IPS-15b (cell line): ENCODE measurements around the gene XIST.
"Not testable (repeated sequence)": the region's sequence is repeated elsewhere in the genome, so short reads cannot be mapped to it uniquely, and the experiment has no call there.

ENCODE experiments used
- H3K27me3 ChIP-seq: one replicate; pipeline ENCODE4 v1.6.1; 2013; ENCODE audit warnings: low read length; ENCODE audit not compliant: control insufficient read depth, insufficient read depth
- H3K36me3 ChIP-seq: one replicate; pipeline ENCODE4 v1.6.1; 2013; ENCODE audit warnings: low read length; ENCODE audit not compliant: control insufficient read depth, insufficient read depth
- H3K4me1 ChIP-seq: one replicate; pipeline ENCODE4 v1.6.1; 2013; ENCODE audit warnings: mild to moderate bottlenecking, low read length; ENCODE audit not compliant: control insufficient read depth, insufficient read depth
- H3K4me3 ChIP-seq: one replicate; pipeline ENCODE4 v1.5.1; 2013; ENCODE audit warnings: low read depth, low read length
- H3K9ac ChIP-seq: one replicate; pipeline ENCODE4 v1.6.1; 2013; ENCODE audit warnings: low read depth, mild to moderate bottlenecking, low read length
- H3K9me3 ChIP-seq: one replicate; pipeline ENCODE4 v1.6.1; 2013; ENCODE audit warnings: mild to moderate bottlenecking, low read length; ENCODE audit not compliant: control insufficient read depth, insufficient read depth

Gene XIST

DNA sequence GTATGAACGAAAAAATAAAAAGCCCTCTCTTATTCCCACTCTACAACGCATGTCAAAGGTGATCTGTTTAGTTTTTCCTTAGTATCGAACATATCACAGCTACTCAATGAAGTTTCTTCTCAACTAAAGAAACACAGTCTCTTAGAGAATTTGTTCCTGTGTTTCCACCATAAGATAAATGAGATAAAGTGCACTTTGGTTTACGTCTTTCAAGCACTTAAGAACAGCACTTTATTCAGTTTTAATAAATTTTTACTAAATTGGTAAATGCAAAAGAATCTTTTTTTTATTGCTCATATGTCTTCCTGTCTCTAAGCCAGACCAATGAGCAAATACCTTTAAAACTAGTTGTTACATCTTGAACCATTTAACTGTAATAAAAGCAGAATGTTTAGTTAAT, 29.7 kb downstream of the XIST start:
- Histone ChIP-seq H3K9me3 (no peaks in the 10 kb centered on the region), H3K9ac (no peak overlapping the region), H3K36me3 (no peaks in the 10 kb centered on the region), H3K4me1 (no peaks in the 10 kb centered on the region), H3K4me3 (no peak overlapping the region), H3K27me3 (no peaks in the 10 kb centered on the region)

DNA sequence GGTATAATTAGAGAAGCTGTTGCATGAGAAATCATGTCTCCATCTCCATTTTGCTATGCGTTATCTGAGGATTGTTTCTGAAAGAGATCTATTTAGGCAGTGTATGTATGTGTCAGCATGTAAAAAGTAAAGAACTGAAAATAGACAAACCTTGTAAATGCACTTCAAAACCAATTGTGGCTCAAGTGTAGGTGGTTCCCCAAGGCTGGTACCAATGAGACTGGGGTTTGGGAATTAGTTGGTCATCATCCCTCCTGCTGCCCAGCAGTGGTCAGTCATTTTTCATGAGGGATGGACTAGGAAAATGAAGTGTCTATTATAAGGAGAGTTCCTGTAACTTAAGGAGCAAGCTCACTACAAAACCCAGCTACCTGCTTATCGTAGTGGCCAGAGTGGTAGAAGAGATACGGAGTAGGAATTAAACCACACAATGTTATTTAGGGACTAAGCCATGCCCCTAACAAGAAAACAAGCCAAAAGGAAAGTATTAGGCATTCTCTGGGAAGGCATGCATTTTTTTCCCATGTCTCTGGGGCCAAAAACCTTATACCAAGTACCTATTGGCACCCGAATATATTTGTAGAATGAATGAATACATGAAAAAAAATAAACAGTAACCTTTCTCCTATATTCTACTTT, 30.5 kb downstream of the XIST start:
- no peak overlapping the region for H3K4me3 ChIP-seq
- no peak overlapping the region for H3K9ac ChIP-seq
- no peaks in the 10 kb centered on the region for H3K27me3 ChIP-seq
- no peaks in the 10 kb centered on the region for H3K4me1 ChIP-seq
- no peaks in the 10 kb centered on the region for H3K36me3 ChIP-seq
- H3K9me3 ChIP-seq = no peaks in the 10 kb centered on the region

DNA sequence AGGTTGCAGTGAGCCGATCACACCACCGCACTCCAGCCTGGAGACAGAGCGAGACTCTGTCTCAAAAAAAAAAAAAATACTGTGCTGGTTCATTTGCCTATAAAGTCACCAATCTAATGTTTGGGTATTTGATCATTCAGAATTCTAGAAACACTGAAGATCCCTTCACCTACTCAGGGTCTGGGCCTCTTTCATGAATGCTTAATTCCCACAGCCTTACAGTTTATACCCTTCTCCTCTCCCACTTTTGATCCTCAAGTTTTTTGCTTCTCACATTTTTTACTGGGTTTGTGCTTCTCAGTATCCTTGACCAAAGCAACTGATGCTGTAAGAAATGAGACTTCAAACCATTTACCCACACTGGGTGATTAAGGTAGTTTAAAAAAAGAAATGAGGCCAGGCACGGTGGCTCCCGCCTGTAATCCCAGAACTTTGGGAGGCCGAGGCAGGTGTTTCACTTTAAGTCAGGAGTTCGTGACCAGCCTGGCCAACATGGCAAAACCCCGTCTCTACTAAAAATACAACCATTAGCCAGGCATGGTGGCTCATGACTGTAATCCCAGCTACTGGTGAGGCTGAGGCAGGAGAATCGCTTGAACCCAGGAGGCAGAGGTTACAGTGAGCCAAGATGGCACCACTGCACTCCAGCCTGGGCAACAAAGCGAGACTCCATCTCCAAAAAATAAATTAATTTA, 32.5 kb downstream of the XIST start:
- not testable (repeated sequence) for H3K9ac ChIP-seq, H3K4me1 ChIP-seq, H3K9me3 ChIP-seq, H3K4me3 ChIP-seq, H3K27me3 ChIP-seq, H3K36me3 ChIP-seq

DNA sequence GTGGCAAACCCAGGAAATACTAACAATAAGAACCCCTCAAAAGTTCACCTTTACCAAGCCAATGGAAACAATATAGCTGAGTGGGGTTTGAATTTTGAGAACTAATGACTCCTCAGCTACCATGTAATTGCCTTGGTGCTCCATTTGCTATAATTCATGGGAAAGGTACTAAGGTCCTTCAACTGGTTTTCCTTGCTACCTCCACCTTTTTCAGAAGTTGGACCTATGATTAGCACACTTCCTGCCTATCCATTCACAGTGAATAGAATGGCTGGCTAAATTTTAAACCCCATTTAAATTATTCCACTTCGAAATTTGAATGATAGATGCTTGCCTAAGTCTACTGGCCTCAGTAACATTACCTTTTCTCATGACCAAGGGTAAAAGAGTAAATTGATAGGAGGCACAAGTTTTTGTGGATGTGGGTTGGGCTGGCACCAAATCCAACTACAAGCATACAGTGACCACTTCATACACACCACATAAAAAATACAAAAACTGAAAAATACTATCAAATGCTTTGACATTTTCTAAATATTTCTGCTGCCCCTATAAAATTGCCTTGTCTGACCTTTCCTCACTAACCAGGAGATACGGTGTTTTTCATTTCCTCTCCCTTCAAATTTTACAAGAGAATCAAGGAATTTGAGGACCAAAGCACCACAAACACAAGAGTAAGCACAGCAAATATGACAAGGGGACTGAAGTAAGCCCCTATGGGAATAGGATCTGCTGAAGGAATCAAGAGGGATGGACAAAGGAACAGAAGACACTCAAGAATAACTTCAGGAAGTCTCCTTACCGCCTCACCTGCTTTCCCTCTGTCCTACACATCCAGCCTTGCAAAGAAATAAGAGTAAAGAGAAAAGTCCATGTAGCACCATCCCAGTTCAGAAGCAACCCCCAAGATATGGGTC, 34.1 kb downstream of the XIST start:
- Histone ChIP-seq H3K36me3 (no peaks in the 10 kb centered on the region), H3K27me3 (no peaks in the 10 kb centered on the region), H3K4me1 (no peaks in the 10 kb centered on the region), H3K4me3 (no peak overlapping the region), H3K9ac (no peak overlapping the region), H3K9me3 (no peaks in the 10 kb centered on the region)

DNA sequence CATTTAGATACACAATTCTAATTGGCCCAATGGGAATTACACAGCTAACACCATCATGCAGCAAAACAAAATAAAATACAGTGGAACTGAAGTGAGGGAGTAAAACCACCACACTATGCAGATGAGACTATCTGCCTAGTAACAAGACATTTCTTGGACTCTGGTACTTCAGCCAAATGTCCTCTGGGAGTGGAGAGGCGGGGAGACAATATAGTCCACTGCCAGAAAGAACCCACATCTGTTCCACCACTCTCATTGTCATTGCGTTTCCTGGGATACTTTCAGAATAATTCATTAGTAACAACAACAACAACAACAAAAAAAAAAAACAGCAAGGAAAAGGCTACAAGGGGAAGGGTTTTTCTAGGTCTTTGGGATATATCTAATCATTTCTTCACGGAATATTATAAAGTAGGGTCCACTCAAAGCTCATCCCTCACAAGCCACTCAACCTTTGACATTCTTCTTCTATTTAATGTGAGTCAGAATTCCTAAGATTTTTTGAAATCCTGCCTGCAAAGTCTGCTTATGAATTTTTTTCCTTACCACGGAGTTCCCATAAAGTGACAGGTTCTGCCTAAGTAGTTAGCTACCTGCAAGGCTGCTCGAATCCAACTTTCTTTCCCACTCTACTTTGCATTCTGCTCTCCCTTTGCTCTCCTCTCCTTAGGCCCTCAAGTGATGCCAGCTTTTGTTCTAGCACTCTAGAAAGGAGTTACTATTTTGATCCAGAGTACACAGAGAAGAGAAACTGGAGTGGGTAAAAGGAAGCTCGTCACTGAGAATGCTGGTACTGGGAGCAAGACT, 34.9 kb downstream of the XIST start:
- Histone ChIP-seq H3K9ac (no peak overlapping the region), H3K4me3 (no peak overlapping the region), H3K9me3 (no peaks in the 10 kb centered on the region), H3K36me3 (no peaks in the 10 kb centered on the region), H3K27me3 (no peaks in the 10 kb centered on the region), H3K4me1 (no peaks in the 10 kb centered on the region)

DNA sequence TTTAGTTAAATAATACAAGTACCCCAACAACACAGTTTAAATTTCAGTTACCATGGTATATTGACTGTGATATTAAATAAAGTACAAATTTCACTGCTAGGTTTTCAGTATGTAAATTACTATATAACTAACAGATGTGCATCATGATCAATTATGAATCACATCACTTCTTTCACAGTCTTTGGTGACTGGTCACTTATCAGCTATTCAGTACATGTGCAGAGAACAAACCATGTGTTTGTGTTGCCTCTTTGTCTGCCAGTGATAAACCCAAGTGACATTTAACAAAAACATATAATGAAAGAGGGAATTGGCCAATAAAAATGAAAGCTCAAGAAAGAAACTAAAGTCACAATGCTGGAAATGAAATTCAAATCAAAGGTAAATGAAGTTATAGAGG, 40.3 kb downstream of the XIST start:
- no peaks in the 10 kb centered on the region for H3K36me3 ChIP-seq
- H3K4me3 ChIP-seq = no peak overlapping the region
- H3K4me1 ChIP-seq = no peaks in the 10 kb centered on the region
- no peak overlapping the region for H3K9ac ChIP-seq
- no peaks in the 10 kb centered on the region for H3K9me3 ChIP-seq
- no peaks in the 10 kb centered on the region for H3K27me3 ChIP-seq

DNA sequence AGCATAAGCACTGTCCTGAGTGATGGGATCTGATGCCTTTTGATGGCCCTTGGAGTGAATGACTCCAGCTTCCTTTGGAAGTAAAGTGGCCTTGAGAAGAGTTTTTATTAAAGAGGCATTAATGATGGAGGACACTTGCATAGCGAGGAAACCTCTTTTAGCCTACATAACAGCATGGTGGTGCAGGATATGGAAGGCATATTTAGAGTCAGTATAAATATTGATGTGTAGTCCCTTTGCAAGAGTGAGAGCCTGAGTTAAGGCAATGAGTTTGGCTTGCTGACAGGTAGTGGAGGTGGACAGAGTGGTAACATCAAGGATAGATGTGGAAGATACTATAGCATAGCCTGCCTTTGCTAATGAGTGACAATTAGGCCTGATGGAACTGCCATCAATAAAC, 48.4 kb downstream of the XIST start:
- H3K4me1 ChIP-seq, H3K36me3 ChIP-seq, H3K27me3 ChIP-seq, H3K9me3 ChIP-seq, H3K9ac ChIP-seq, H3K4me3 ChIP-seq: not testable (repeated sequence)

DNA sequence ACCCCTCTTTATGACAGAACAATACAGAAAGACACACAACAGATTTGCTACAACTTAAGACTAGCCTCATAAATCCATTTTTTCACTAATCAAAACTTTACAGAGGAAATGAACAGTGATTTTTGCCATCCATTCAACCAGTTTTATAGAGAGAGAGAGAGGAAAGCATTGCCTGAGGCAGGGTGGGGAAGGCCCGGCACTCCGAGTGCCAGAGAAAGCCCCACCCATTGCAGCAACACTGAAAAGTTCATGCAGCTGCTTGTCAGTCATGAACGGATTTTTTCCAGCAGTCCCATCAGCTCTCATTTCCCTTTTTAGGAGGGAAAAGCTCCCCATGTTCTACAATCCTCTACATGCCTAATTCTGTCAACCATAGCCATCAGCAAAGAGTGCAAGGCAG, 52.6 kb downstream of the XIST start:
- Histone ChIP-seq H3K9ac (no peak overlapping the region), H3K4me1 (no peaks in the 10 kb centered on the region), H3K4me3 (no peak overlapping the region), H3K36me3 (no peaks in the 10 kb centered on the region), H3K9me3 (peaks cover 2% of the 10 kb centered on the region), H3K27me3 (no peaks in the 10 kb centered on the region)

DNA sequence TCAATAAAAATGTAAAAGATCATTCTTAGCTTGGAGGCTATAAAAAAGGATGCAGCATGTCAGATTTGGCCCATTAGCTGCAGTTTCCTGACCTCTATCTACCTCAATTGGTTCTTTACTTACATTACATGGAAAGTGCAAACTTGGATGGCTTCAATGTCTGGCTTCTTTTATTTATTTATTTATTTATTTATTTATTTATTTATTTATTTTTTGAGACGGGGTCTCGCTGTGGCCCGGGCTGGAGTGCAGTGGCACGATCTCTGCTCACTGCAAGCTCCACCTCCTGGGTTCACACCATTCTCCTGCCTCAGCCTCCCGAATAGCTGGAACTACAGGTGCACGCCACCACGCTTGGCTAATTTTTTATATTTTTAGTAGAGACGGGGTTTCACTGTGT, 60.0 kb downstream of the XIST start:
- H3K9me3 ChIP-seq, H3K4me1 ChIP-seq, H3K4me3 ChIP-seq, H3K27me3 ChIP-seq, H3K36me3 ChIP-seq, H3K9ac ChIP-seq: not testable (repeated sequence)

DNA sequence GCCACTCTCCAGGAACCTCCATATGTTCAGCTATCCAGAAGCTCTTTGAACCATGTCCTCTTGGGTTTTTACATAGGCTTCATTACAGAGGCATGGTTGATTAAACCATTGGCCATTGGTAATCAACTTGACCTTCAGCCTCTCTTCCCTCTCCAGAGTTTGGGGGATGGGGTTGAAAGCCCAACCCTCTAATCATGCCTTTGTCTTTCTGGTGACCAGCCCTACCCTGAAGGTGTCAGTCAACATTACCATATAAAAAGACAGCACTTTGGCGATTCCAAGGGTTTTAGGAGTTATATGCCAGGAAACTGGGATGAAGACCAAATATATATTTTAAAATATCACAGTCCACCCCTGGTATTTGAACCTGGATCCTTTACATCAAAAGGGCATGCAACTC, 67.0 kb downstream of the XIST start:
- no peak overlapping the region for H3K9ac ChIP-seq
- H3K9me3 ChIP-seq = no peaks in the 10 kb centered on the region
- no peaks in the 10 kb centered on the region for H3K27me3 ChIP-seq
- H3K36me3 ChIP-seq = no peaks in the 10 kb centered on the region
- peaks cover 3% of the 10 kb centered on the region for H3K4me1 ChIP-seq
- no peak overlapping the region for H3K4me3 ChIP-seq
